ENCODE measurements around the gene TECPR1. TPM values are rescaled to one million over a fixed set of nuclear protein-coding genes. Genes with fewer than 3 reads are reported as not detected.

TECPR1 gene
- total RNA-seq, 1 experiment from 2014 or later, result 26.4 TPM

DNA sequence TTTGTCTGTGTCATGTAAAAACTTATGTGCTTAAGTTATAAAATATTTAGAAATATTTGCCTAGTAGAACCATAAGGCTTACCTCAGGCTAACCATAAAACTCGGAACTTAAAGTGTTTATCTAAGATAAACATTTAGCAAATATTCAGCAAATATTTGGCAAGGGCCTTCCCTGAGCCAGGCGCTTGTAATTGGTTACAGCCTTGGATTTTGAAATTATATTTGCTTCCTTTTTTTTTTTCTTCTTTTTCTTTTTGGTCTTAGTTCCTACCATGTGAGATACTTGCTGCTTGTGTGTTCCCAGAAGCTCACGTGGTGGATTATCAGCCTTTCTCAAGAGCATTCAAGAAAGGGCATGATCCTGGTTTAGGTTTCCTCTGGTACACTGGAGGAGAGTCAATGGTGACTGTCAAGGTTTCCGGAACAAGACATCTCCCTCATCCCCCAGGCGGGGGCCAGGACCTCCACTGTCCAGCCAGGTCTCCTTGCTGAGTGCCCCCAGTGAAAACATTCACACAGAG, 24.3 kb upstream of the TECPR1 start:
- Mint-ChIP-seq H3K27me3 (ENCODE audit: insufficient read depth, unreplicated experiment) (no peaks in the 10 kb centered on the region), H3K36me3 (ENCODE audit: insufficient read depth, unreplicated experiment) (peaks cover 19% of the 10 kb centered on the region), H3K9me3 (ENCODE audit: unreplicated experiment) (no peaks in the 10 kb centered on the region), H3K27ac (ENCODE audit: unreplicated experiment) (no peak overlapping the region), H3K4me1 (ENCODE audit: low read depth, unreplicated experiment) (peaks cover 18% of the 10 kb centered on the region), H3K4me3 (ENCODE audit: unreplicated experiment) (no peak overlapping the region)
- Histone ChIP-seq H3K36me3 (ENCODE audit: control insufficient read depth, insufficient read depth, low read length) (no peaks in the 10 kb centered on the region), H3K4me3 (ENCODE audit: low read depth, low read length) (no peak overlapping the region), H3K9me3 (no peaks in the 10 kb centered on the region), H3K4me1 (peaks cover 14% of the 10 kb centered on the region), H3K27me3 (replicated peaks; ENCODE audit: control insufficient read depth, insufficient read depth, low read length) (no peaks in the 10 kb centered on the region)
- DNase-seq, result peak; percentile 80 to 81
- ChIA-PET CTCF (no interaction called here), POLR2A (no interaction called here)
- TF ChIP-seq, protein P1, sequence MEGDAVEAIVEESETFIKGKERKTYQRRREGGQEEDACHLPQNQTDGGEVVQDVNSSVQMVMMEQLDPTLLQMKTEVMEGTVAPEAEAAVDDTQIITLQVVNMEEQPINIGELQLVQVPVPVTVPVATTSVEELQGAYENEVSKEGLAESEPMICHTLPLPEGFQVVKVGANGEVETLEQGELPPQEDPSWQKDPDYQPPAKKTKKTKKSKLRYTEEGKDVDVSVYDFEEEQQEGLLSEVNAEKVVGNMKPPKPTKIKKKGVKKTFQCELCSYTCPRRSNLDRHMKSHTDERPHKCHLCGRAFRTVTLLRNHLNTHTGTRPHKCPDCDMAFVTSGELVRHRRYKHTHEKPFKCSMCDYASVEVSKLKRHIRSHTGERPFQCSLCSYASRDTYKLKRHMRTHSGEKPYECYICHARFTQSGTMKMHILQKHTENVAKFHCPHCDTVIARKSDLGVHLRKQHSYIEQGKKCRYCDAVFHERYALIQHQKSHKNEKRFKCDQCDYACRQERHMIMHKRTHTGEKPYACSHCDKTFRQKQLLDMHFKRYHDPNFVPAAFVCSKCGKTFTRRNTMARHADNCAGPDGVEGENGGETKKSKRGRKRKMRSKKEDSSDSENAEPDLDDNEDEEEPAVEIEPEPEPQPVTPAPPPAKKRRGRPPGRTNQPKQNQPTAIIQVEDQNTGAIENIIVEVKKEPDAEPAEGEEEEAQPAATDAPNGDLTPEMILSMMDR (IDR thresholded peaks at IDR 0.05; ENCODE audit: insufficient read depth in 1 of 2, low read depth in 1 of 2, low read length in 1 of 2, severe bottlenecking in 1 of 2, unreplicated experiment in 1 of 2), result no peak
- BruUV-seq (replicated peaks), result no TSS peak
- intact Hi-C loops (cut with micrococcal nuclease; ENCODE audit: unreplicated experiment), result loop anchor here (1.0 kb wide), 2 partner anchors 10 to 24 kb away; partner anchors contain the start of gene TECPR1

DNA sequence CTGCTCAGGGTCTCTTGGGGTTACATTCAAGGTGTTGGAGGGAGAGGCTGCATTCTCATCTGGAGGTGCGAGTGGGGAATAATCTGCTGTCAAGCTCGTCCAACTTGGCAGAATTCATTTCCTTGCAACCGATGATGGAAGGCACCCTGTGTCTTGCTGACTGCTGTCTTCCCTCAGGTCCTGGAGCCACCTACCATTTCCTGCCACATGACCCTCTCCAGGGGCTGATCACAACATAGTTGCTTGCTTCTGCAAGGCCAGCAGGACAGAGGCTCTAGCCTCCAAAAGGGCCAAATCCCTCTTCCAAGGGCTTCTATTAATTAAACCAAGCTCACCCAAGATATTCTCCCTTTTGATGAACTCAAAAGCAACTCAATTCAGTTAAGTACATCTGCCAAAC, 15.3 kb upstream of the TECPR1 start:
- H3K9me3 ChIP-seq, result no peaks in the 10 kb centered on the region
- Mint-ChIP-seq H3K9me3 (ENCODE audit: unreplicated experiment) (no peaks in the 10 kb centered on the region), H3K4me3 (ENCODE audit: unreplicated experiment) (no peak overlapping the region), H3K27me3 (ENCODE audit: insufficient read depth, unreplicated experiment) (no peaks in the 10 kb centered on the region), H3K27ac (ENCODE audit: unreplicated experiment) (no peak overlapping the region), H3K36me3 (ENCODE audit: insufficient read depth, unreplicated experiment) (peaks cover 18% of the 10 kb centered on the region), H3K4me1 (ENCODE audit: low read depth, unreplicated experiment) (peaks cover 15% of the 10 kb centered on the region)
- ChIA-PET POLR2A (no interaction called here), CTCF (no interaction called here)
- intact Hi-C loops (cut with micrococcal nuclease; ENCODE audit: unreplicated experiment), result no loop called here
- no peaks in the 10 kb centered on the region for H3K27me3 ChIP-seq (replicated peaks; ENCODE audit: control insufficient read depth, insufficient read depth, low read length)
- peaks cover 17% of the 10 kb centered on the region for H3K4me1 ChIP-seq
- no TSS peak for BruUV-seq (replicated peaks)
- TF ChIP-seq, protein P1 (IDR thresholded peaks at IDR 0.05; ENCODE audit: insufficient read depth in 1 of 2, low read depth in 1 of 2, low read length in 1 of 2, severe bottlenecking in 1 of 2, unreplicated experiment in 1 of 2), result no peak
- DNase-seq, result no peak
- no peak overlapping the region for H3K4me3 ChIP-seq (ENCODE audit: low read depth, low read length)
- H3K36me3 ChIP-seq (ENCODE audit: control insufficient read depth, insufficient read depth, low read length), result no peaks in the 10 kb centered on the region

DNA sequence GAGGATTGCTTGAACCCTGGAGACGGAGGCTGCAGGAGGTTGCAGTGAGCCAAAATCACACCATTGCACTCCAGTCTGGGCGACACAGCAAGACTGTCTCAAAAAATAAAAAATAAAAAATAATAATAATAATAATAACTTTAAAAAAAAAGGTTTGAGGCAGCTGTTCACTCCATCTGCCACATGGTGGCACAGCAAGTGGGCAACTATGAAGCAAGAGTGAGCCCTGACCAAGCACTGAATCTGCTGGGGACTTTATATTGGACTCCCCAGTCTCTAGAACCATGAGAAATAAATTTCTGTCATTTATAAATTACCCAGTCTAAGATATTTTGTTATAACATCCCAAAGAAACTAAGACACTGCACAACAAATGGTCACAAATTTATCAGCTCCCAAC, 14.8 kb upstream of the TECPR1 start:
- ChIA-PET POLR2A (no interaction called here), CTCF (interaction anchor here (0.7 kb wide), 1 partner anchor 467 kb away, joined by 3 read pairs; no protein-coding TSS in a partner anchor)
- intact Hi-C loops (cut with micrococcal nuclease; ENCODE audit: unreplicated experiment), result loop anchor here (1.0 kb wide), 1 partner anchor 9 kb away; no protein-coding TSS in a partner anchor
- H3K36me3 ChIP-seq (ENCODE audit: control insufficient read depth, insufficient read depth, low read length), result no peaks in the 10 kb centered on the region
- H3K36me3 Mint-ChIP-seq (ENCODE audit: insufficient read depth, unreplicated experiment), result peaks cover 18% of the 10 kb centered on the region
- H3K27ac Mint-ChIP-seq (ENCODE audit: unreplicated experiment), result no peak overlapping the region
- no peak overlapping the region for H3K4me3 ChIP-seq (ENCODE audit: low read depth, low read length)
- no peak overlapping the region for H3K4me3 Mint-ChIP-seq (ENCODE audit: unreplicated experiment)
- TF ChIP-seq, protein P1 (IDR thresholded peaks at IDR 0.05; ENCODE audit: insufficient read depth in 1 of 2, low read depth in 1 of 2, low read length in 1 of 2, severe bottlenecking in 1 of 2, unreplicated experiment in 1 of 2), result peak; percentile 37 to 52
- H3K27me3 Mint-ChIP-seq (ENCODE audit: insufficient read depth, unreplicated experiment), result no peaks in the 10 kb centered on the region
- H3K4me1 Mint-ChIP-seq (ENCODE audit: low read depth, unreplicated experiment), result peaks cover 15% of the 10 kb centered on the region
- H3K9me3 Mint-ChIP-seq (ENCODE audit: unreplicated experiment), result peaks cover 2% of the 10 kb centered on the region
- DNase-seq, result no peak
- H3K4me1 ChIP-seq, result peaks cover 17% of the 10 kb centered on the region
- no peaks in the 10 kb centered on the region for H3K27me3 ChIP-seq (replicated peaks; ENCODE audit: control insufficient read depth, insufficient read depth, low read length)
- no TSS peak for BruUV-seq (replicated peaks)
- no peaks in the 10 kb centered on the region; the same call in 1 of the 2 replicates for H3K9me3 ChIP-seq
